Effector memory CD8-positive, alpha-beta T cell (primary cell): ENCODE measurements around the gene PLAC9.
"Not testable (repeated sequence)": the region's sequence is repeated elsewhere in the genome, so short reads cannot be mapped to it uniquely, and the experiment has no call there.

Experiments
- ATAC-seq: fragments of 150-1000 bp; cut with Tn5 transposase; replicated peaks from 2 replicates; pipeline ENCODE4 v1.10.0; 2021; ENCODE audit warnings: mild to moderate bottlenecking, moderate library complexity
- DNase-seq, 3 experiments: peaks; one replicate each; pipeline ENCODE4 v3.0.0; 2021
- H3K27ac Mint-ChIP-seq, 2 donors: one replicate each; pipeline ENCODE4 v1.8.0; 2022; ENCODE audit warnings: mild to moderate bottlenecking in 2 of 2, mixed read lengths in 2 of 2, moderate library complexity in 2 of 2
- H3K27me3 Mint-ChIP-seq, 2 donors: one replicate each; pipeline ENCODE4 v1.8.0; 2022; ENCODE audit warnings: mixed read lengths in 2 of 2
- H3K36me3 Mint-ChIP-seq: one replicate; pipeline ENCODE4 v1.8.0; 2022; ENCODE audit warnings: mild to moderate bottlenecking, moderate library complexity, mixed read lengths; ENCODE audit not compliant: insufficient read depth
- H3K4me1 Mint-ChIP-seq, 2 donors: one replicate each; pipeline ENCODE4 v1.8.0; 2022; ENCODE audit warnings: low read depth in 2 of 2, mixed read lengths in 2 of 2
- H3K4me3 Mint-ChIP-seq, 2 donors: one replicate each; pipeline ENCODE4 v1.8.0; 2022; ENCODE audit warnings: mild to moderate bottlenecking in 2 of 2, mixed read lengths in 2 of 2, moderate library complexity in 2 of 2
- H3K9me3 Mint-ChIP-seq, 2 donors: one replicate each; pipeline ENCODE4 v1.8.0; 2022; ENCODE audit warnings: mixed read lengths in 2 of 2

PLAC9 gene

GRCh38 chr10:80145406-80146308 lies 13.1 kb downstream of the PLAC9 start:
- ATAC-seq, H3K9me3 Mint-ChIP-seq, DNase-seq: not testable (repeated sequence)
- Mint-ChIP-seq H3K36me3 (peaks cover 29% of the 10 kb centered on the region), H3K4me1 (peaks cover 15% of the 10 kb centered on the region in 2 donors), H3K27me3 (peaks cover 0 to 15% of the 10 kb centered on the region in 2 donors), H3K27ac (peak overlapping the region in 1 of 2 donors; percentile 65), H3K4me3 (peak overlapping the region; percentile 11 to 91)

GRCh38 chr10:80146918-80147317 lies 14.4 kb downstream of the PLAC9 start:
- Mint-ChIP-seq H3K27ac (peak overlapping the region in 1 of 2 donors; percentile 65), H3K4me3 (no peak overlapping the region)

GRCh38 chr10:80148166-80148805 lies 15.8 kb downstream of the PLAC9 start:
- DNase-seq (no peak), ATAC-seq (no peak)
- H3K27me3 Mint-ChIP-seq: no peaks in the 10 kb centered on the region
- H3K4me1 Mint-ChIP-seq: peaks cover 15 to 17% of the 10 kb centered on the region in 2 donors
- peak overlapping the region; percentile 22 to 62 for H3K27ac Mint-ChIP-seq
- peaks cover 43% of the 10 kb centered on the region for H3K36me3 Mint-ChIP-seq
- H3K9me3 Mint-ChIP-seq: no peaks in the 10 kb centered on the region
- no peak overlapping the region for H3K4me3 Mint-ChIP-seq

More at GRCh38 chr10:80146918-80147317, 14.4 kb downstream of the PLAC9 start:
- peaks cover 33% of the 10 kb centered on the region for H3K36me3 Mint-ChIP-seq
- no peaks in the 10 kb centered on the region for H3K9me3 Mint-ChIP-seq
- ATAC-seq (no peak), DNase-seq (no peak)
- H3K27me3 Mint-ChIP-seq: peaks cover 0 to 2% of the 10 kb centered on the region in 2 donors
- peaks cover 15 to 17% of the 10 kb centered on the region in 2 donors for H3K4me1 Mint-ChIP-seq

- no peak for DNase-seq
- Mint-ChIP-seq H3K27ac (peak overlapping the region; percentile 22 to 88), H3K27me3 (no peaks in the 10 kb centered on the region), H3K9me3 (no peaks in the 10 kb centered on the region), H3K4me3 (no peak overlapping the region), H3K4me1 (peaks cover 8 to 14% of the 10 kb centered on the region in 2 donors), H3K36me3 (peaks cover 48% of the 10 kb centered on the region)
- ATAC-seq: no peak
Measured at GRCh38 chr10:80149123-80149522, 16.6 kb downstream of the PLAC9 start.

- peaks cover 51% of the 10 kb centered on the region for H3K36me3 Mint-ChIP-seq
Measured at GRCh38 chr10:80150172-80150571, 17.6 kb downstream of the PLAC9 start.

GRCh38 chr10:80152820-80153219 lies 20.3 kb downstream of the PLAC9 start:
- DNase-seq (no peak), ATAC-seq (no peak)
- Mint-ChIP-seq H3K27ac (peak overlapping the region; percentile 49 to 88), H3K27me3 (no peaks in the 10 kb centered on the region), H3K4me3 (peak overlapping the region in 1 of 2 donors; percentile 18), H3K9me3 (no peaks in the 10 kb centered on the region), H3K4me1 (peaks cover 0 to 4% of the 10 kb centered on the region in 2 donors), H3K36me3 (peaks cover 73% of the 10 kb centered on the region)

More at GRCh38 chr10:80150172-80150571, 17.6 kb downstream of the PLAC9 start:
- H3K27ac Mint-ChIP-seq: peak overlapping the region; percentile 39 to 88
- no peaks in the 10 kb centered on the region for H3K9me3 Mint-ChIP-seq
- no peaks in the 10 kb centered on the region for H3K27me3 Mint-ChIP-seq
- ATAC-seq: no peak
- peaks cover 0 to 6% of the 10 kb centered on the region in 2 donors for H3K4me1 Mint-ChIP-seq
- H3K4me3 Mint-ChIP-seq: no peak overlapping the region
- DNase-seq: no peak

GRCh38 chr10:80153460-80153859 lies 20.9 kb downstream of the PLAC9 start:
- H3K27ac Mint-ChIP-seq: peak overlapping the region in 1 of 2 donors; percentile 88
- H3K27me3 Mint-ChIP-seq: no peaks in the 10 kb centered on the region
- peaks cover 80% of the 10 kb centered on the region for H3K36me3 Mint-ChIP-seq
- no peak for ATAC-seq
- H3K4me3 Mint-ChIP-seq: no peak overlapping the region
- H3K9me3 Mint-ChIP-seq: no peaks in the 10 kb centered on the region
- no peak for DNase-seq
- H3K4me1 Mint-ChIP-seq: peaks cover 0 to 4% of the 10 kb centered on the region in 2 donors

GRCh38 chr10:80154626-80154977 lies 22.1 kb downstream of the PLAC9 start:
- Mint-ChIP-seq H3K27me3 (no peaks in the 10 kb centered on the region), H3K9me3 (no peaks in the 10 kb centered on the region), H3K4me1 (peaks cover 3 to 4% of the 10 kb centered on the region in 2 donors), H3K4me3 (no peak overlapping the region), H3K36me3 (peaks cover 88% of the 10 kb centered on the region), H3K27ac (peak overlapping the region in 1 of 2 donors; percentile 88)
- DNase-seq: no peak
- no peak for ATAC-seq

GRCh38 chr10:80154978-80155695 lies 22.6 kb downstream of the PLAC9 start:
- Mint-ChIP-seq H3K36me3 (peaks cover 85% of the 10 kb centered on the region), H3K27me3 (no peaks in the 10 kb centered on the region), H3K4me1 (peaks cover 4 to 8% of the 10 kb centered on the region in 2 donors), H3K4me3 (no peak overlapping the region), H3K27ac (peak overlapping the region in 1 of 2 donors; percentile 88), H3K9me3 (no peaks in the 10 kb centered on the region)
- no peak for DNase-seq
- ATAC-seq: no peak

- Mint-ChIP-seq H3K4me3 (no peak overlapping the region), H3K27me3 (no peaks in the 10 kb centered on the region), H3K4me1 (peaks cover 6 to 8% of the 10 kb centered on the region in 2 donors), H3K9me3 (no peaks in the 10 kb centered on the region), H3K36me3 (peaks cover 85% of the 10 kb centered on the region), H3K27ac (peak overlapping the region in 1 of 2 donors; percentile 88)
- no peak for DNase-seq
- ATAC-seq: no peak
Measured at GRCh38 chr10:80155696-80156215, 23.2 kb downstream of the PLAC9 start.

- no peaks in the 10 kb centered on the region for H3K27me3 Mint-ChIP-seq
- peaks cover 5 to 8% of the 10 kb centered on the region in 2 donors for H3K4me1 Mint-ChIP-seq
- H3K9me3 Mint-ChIP-seq: no peaks in the 10 kb centered on the region
- H3K27ac Mint-ChIP-seq: peak overlapping the region in 1 of 2 donors; percentile 41
- no peak for ATAC-seq
- H3K36me3 Mint-ChIP-seq: peaks cover 84% of the 10 kb centered on the region
- no peak for DNase-seq
- no peak overlapping the region for H3K4me3 Mint-ChIP-seq
Measured at GRCh38 chr10:80156216-80156615, 23.7 kb downstream of the PLAC9 start.

GRCh38 chr10:80157561-80157960 lies 25.0 kb downstream of the PLAC9 start:
- ATAC-seq (no peak), DNase-seq (no peak)
- Mint-ChIP-seq H3K36me3 (peaks cover 93% of the 10 kb centered on the region), H3K27me3 (no peaks in the 10 kb centered on the region), H3K9me3 (no peaks in the 10 kb centered on the region), H3K27ac (peak overlapping the region in 1 of 2 donors; percentile 84), H3K4me1 (peaks cover 8% of the 10 kb centered on the region in 2 donors), H3K4me3 (peak overlapping the region in 1 of 2 donors; percentile 23)

GRCh38 chr10:80158126-80158525 lies 25.6 kb downstream of the PLAC9 start:
- ATAC-seq (no peak), DNase-seq (no peak)
- H3K4me1 Mint-ChIP-seq: peaks cover 8% of the 10 kb centered on the region in 2 donors
- no peaks in the 10 kb centered on the region for H3K9me3 Mint-ChIP-seq
- H3K27me3 Mint-ChIP-seq: no peaks in the 10 kb centered on the region
- peak overlapping the region in 1 of 2 donors; percentile 84 for H3K27ac Mint-ChIP-seq
- peaks cover 93% of the 10 kb centered on the region for H3K36me3 Mint-ChIP-seq
- no peak overlapping the region for H3K4me3 Mint-ChIP-seq
